GM19193 (cell line): Measurements from ENCODE around the gene ZNF681.

Experiments
- POLR2A ChIP-seq: IDR thresholded peaks from 4 replicates; pipeline ENCODE4 v1.6.1; 2011; ENCODE audit not compliant: insufficient read depth, insufficient read length; ENCODE audit errors: extremely low read depth

Gene ZNF681

GRCh38 chr19:23762548-23762883 lies 3.8 kb upstream of the ZNF681 start:
- no peak for TF ChIP-seq POLR2A

GRCh38 chr19:23718802-23719201 lies 39.9 kb downstream of the ZNF681 start:
- TF ChIP-seq POLR2A = no peak

GRCh38 chr19:23716792-23717191 lies 41.9 kb downstream of the ZNF681 start:
- no peak for TF ChIP-seq POLR2A

- no peak for TF ChIP-seq POLR2A
Observed at GRCh38 chr19:23709347-23709746, 49.3 kb downstream of the ZNF681 start.

GRCh38 chr19:23706657-23707056 lies 52.0 kb downstream of the ZNF681 start:
- no peak for TF ChIP-seq POLR2A

GRCh38 chr19:23699521-23699860 lies 59.2 kb downstream of the ZNF681 start:
- no peak for TF ChIP-seq POLR2A

- TF ChIP-seq POLR2A = no peak
Observed at GRCh38 chr19:23698711-23699520, 59.8 kb downstream of the ZNF681 start.
